HL-60 (cell line): Measurements from ENCODE around the gene PPP1R9B.

Source experiments
- DNase-seq, 2 experiments: peaks; one replicate each; pipeline ENCODE4 v3.0.0-alpha.2; 2010 to 2020; ENCODE audit warnings: low read depth in 1 of 2, low spot score in 1 of 2
- H3K27ac ChIP-seq: fragments of 250-450 bp; sonication (Bioruptor Pico); replicated peaks from 2 replicates; pipeline ENCODE4 v1.5.1; 2020; ENCODE audit warnings: mild to moderate bottlenecking, moderate library complexity
- H3K27me3 ChIP-seq: fragments of 250-450 bp; sonication (Bioruptor Pico); 2 replicates; pipeline ENCODE4 v1.5.1; 2021; ENCODE audit warnings: mild to moderate bottlenecking, moderate library complexity; ENCODE audit not compliant: insufficient read depth, poor library complexity, severe bottlenecking
- H3K4me3 ChIP-seq: replicated peaks from 2 replicates; pipeline ENCODE4 v1.5.1; 2011; ENCODE audit warnings: mild to moderate bottlenecking, control low read depth, low read length; ENCODE audit not compliant: insufficient read depth
- CTCF ChIP-seq: IDR thresholded peaks from one replicate; pipeline ENCODE4 v1.5.1; 2011; ENCODE audit warnings: low read length, control low read depth, inconsistent platforms; ENCODE audit not compliant: insufficient read depth
- GABPA ChIP-seq: IDR thresholded peaks from 2 replicates; pipeline ENCODE4 v1.6.1; 2012; ENCODE audit warnings: low read depth
- POLR2AphosphoS5 ChIP-seq: IDR thresholded peaks from 2 replicates; pipeline ENCODE4 v1.6.1; 2012; ENCODE audit warnings: low read depth
- REST ChIP-seq: IDR thresholded peaks from 2 replicates; pipeline ENCODE4 v1.6.1; 2012; ENCODE audit warnings: low read depth; ENCODE audit not compliant: insufficient replicate concordance
- SPI1 ChIP-seq: IDR thresholded peaks from 2 replicates; pipeline ENCODE4 v1.6.1; 2012; ENCODE audit warnings: low read depth, mild to moderate bottlenecking, borderline replicate concordance

PPP1R9B gene

DNA sequence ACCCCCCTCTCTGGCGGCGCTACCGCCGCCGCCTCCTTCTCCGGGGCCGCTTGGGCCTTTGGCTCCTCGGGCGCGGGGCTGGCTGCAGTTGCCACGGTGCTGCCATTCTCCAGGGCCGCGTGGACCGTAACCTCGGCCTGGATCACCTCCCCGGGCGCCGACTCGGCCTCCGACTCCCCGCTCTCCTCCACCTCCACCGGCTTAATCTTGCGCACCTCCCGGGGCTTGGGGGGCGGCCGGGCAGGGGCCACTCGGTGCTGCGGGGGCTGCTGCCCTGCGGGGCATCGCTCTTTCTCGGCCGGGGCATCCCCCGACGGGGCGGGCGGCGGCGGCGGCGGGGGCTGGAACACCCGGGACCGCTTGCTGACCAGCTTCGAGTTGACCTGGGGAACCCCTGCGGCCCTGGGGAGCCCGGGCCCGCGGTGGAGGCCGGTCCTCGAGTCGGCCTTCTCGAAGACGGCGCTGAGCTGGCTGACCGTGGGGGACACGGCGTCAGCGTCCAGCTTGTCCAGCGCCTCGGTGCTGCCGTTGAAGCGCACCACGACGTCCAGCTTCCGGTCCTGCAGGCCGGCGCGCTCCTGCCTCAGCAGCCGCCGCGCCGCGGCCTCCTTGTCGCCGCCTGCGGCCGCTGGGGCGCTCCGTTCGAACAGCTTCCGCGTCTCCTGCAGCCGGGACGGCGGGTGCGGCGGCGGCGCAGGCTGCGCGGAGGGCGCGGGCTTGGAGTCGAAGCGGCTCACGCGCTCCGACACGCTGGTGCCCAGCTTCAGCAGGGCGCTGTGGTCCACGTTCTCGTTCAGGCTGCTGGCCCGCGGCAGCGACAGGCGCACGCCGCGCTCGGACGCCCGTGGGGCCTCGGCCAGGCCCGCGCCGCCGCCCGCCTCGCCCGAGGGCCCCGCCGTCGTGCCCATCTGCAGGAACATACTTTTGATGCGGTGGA, 792 bp downstream of the PPP1R9B start:
- Histone ChIP-seq H3K27ac (peak overlapping the region; percentile 84), H3K27me3 (no peaks in the 10 kb centered on the region), H3K4me3 (peak overlapping the region; percentile 79)
- TF ChIP-seq REST (peak; percentile 20), POLR2AphosphoS5 (peak; percentile 14; the same call in 1 of the 2 replicates), CTCF (no peak), SPI1 (no peak)
- DNase-seq: peak in 1 of 2 experiments; percentile 60

- TF ChIP-seq CTCF (no peak), POLR2AphosphoS5 (no peak), REST (no peak), SPI1 (no peak), GABPA (no peak; the same call in 1 of the 2 replicates)
- H3K27me3 ChIP-seq: no peaks in the 10 kb centered on the region
- DNase-seq: no peak
- H3K27ac ChIP-seq: peak overlapping the region; percentile 84
- peak overlapping the region; percentile 79 for H3K4me3 ChIP-seq
These were observed 1.4 kb downstream of the PPP1R9B start for GRCh38 chr17:50149091-50149416.

- peak overlapping the region; percentile 84 for H3K27ac ChIP-seq
- peak overlapping the region; percentile 79 for H3K4me3 ChIP-seq
- TF ChIP-seq POLR2AphosphoS5 (no peak; the same call in none of the 2 replicates), SPI1 (peak; percentile 98)
- H3K27me3 ChIP-seq: no peaks in the 10 kb centered on the region
- peak; percentile 82 to 93 for DNase-seq
These were observed 2.0 kb downstream of the PPP1R9B start for GRCh38 chr17:50148226-50149090.

DNA sequence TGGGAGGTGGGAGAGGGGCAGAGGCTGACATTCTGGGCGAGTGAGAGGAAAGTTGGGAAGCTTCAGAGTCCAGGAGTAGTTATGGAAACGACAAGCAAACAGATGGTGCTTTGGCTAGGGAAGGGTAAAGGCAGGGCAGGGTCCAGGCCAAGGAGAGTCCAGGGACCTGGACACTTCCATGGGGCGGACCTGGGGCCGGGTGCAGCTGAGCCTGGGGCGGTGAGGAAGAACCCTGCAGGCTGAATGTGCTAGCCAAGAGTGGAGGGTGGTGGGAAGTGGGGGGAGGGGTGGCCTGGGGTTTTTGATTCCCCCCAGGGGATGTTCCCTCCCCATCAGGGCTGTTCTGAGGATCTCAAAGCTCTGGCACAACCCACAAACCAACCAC, 2.6 kb downstream of the PPP1R9B start:
- DNase-seq: no peak
- no peak for TF ChIP-seq GABPA
- no peak for TF ChIP-seq CTCF
- TF ChIP-seq SPI1: no peak
- TF ChIP-seq POLR2AphosphoS5: no peak
- H3K27ac ChIP-seq: peak overlapping the region; percentile 84
- H3K4me3 ChIP-seq: peak overlapping the region; percentile 79
- no peaks in the 10 kb centered on the region for H3K27me3 ChIP-seq
